ENCODE data around the gene HMCN1. TPM values are rescaled to one million over a fixed set of nuclear protein-coding genes. Genes with fewer than 3 reads are reported as not detected.
"Not testable (repeated sequence)": the region's sequence is repeated elsewhere in the genome, so short reads cannot be mapped to it uniquely, and the experiment has no call there.

Gene HMCN1
- total RNA-seq, 1 donor from 2014 or later, result 13.3 TPM

- no peak for DNase-seq (ENCODE audit: low read depth in 2 of 2)
Observed at GRCh38 chr1:185846672-185847444, 112.7 kb downstream of the HMCN1 start.

DNA sequence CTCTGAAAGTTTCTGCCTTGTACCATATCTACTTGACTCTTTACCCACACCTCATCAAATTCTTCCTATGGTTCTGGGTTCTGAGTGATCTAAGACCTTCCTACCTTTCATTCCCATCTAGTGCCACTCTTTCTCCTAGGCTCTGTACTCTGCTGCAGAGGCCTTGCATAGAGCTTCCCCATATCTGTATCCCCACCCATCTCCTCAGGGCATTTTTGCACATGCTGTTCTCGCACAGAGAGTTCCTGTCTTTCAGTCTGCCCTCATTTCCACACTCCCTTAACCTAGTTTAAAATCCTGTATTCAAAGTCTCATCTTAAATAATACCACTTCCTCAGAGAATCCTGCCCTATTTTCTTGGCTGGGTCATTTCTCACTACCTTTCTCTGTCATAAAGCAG, 114.8 kb downstream of the HMCN1 start:
- no peak for DNase-seq (ENCODE audit: low read depth in 2 of 2)

- no peak for DNase-seq (ENCODE audit: low read depth in 2 of 2)
Observed at GRCh38 chr1:185850366-185850765, 116.2 kb downstream of the HMCN1 start.

DNA sequence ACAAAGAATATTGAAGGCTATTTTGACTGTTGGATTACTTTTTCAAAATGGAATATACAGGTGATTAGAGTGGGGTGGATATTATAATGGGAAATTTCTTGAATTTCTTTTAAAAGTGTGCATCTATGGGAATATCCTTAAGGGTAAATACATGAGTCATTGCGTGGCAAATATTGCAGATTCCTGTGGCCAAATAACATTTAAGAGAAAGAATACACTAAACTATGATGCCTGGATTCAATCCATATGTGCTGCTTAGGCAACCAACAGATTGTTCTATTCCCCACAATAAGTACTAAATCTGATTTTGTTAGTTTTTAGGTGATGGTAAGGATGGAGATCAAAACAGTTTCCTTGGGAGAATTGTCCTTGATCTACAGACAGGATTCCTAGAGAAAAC, 119.5 kb downstream of the HMCN1 start:
- no peak for DNase-seq (ENCODE audit: low read depth in 2 of 2)

DNA sequence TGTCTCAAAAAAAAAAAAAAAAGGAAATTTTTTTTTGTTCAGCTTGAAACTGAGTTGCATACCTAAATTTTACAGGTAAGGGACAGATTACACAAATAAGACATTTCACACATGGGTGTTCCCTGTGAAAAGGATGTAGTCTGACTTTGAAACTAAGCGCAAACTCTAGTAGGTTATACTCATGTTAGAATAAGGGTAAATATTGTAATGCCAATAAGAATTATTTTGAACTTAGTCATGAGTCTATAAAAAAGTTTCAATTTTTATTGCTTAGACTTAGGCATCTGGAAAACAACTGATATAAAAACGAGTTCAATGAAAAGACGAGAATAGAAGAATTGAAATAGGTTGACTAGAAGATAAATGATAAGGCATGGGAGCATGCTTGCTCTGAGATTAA, 122.3 kb downstream of the HMCN1 start:
- DNase-seq (ENCODE audit: low read depth in 2 of 2), result no peak

DNA sequence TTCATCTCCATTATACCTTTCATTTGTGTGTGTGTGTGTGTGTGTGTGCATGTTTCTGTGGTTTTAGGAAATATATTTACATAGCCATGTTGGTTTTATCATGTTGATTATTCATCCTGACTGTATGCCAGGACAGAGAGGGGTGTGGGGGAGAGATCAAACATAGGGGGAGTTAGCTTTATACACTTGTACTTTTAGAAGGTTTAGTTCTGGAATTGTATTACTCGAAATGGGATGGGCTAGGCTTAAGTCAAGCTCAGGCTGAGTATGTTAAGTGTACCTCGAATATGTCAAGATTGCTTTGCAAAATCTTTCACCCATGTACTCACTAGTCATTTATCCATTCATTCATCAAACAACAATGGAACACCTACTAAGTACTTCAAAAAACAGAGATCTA, 123.3 kb downstream of the HMCN1 start:
- DNase-seq (ENCODE audit: low read depth in 2 of 2), result no peak

DNA sequence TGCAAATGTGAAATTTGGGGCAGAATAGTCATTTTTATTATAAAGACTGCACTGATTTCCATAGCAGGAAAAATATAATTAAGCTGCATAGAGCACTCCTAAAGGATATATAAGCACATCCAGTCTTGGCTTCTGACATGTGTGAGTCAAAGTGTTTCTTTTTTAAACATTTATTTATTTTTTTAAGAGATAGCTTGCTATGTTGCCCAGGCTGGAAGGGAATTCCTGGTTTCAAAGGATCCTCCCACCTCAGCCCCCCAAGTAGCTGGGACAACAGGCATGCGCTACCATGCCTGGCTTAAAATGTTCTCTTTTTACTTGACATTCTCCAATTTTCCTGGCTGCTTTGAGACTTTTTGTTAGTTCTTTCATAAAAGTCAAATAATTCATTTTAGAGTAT, 126.1 kb downstream of the HMCN1 start:
- DNase-seq (ENCODE audit: low read depth in 2 of 2), result no peak

DNA sequence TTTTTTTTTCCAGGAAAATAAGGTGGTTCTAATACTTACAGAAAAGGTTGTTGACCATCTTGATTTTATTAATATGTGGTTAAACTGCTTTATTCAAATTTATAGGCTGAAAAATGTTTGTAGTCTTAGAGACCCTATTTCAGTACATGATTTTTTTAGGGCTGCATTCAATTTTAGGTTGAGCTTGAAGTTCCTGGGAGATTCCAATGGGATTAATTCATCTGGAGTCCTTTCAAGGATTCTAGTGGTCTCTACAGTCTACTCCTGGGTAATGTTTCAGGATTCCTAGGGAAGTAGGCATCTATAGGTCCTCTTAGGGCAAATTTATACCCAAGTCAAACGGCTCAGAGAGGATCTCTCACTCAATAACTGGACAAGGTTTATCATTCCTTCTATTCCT, 126.7 kb downstream of the HMCN1 start:
- DNase-seq (ENCODE audit: low read depth in 2 of 2), result no peak

DNA sequence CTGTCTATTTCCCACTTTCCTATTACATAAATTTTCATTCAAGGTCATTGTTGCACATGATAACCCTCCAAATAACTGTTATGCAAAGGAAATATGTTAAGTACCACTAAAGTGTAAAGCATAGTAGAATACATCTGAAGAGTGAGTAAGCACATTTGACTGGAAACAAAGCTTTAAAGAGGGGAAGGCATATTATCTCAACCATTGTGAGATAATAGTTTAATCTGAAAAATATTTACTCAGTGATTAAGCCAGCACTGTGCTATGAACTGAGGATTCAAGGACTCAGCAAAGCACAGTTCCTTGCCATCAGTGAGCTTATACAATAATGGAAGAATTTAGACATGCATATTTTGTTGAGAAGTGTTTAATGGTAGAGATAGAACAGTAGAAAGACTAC, 127.4 kb downstream of the HMCN1 start:
- peak in 1 of 2 donors; percentile 39 for DNase-seq (ENCODE audit: low read depth in 2 of 2)

GRCh38 chr1:185862235-185862634, 128.0 kb downstream of the HMCN1 start:
- DNase-seq (ENCODE audit: low read depth in 2 of 2), result peak in 1 of 2 donors; percentile 44

GRCh38 chr1:185864331-185864730, 130.1 kb downstream of the HMCN1 start:
- no peak for DNase-seq (ENCODE audit: low read depth in 2 of 2)

DNA sequence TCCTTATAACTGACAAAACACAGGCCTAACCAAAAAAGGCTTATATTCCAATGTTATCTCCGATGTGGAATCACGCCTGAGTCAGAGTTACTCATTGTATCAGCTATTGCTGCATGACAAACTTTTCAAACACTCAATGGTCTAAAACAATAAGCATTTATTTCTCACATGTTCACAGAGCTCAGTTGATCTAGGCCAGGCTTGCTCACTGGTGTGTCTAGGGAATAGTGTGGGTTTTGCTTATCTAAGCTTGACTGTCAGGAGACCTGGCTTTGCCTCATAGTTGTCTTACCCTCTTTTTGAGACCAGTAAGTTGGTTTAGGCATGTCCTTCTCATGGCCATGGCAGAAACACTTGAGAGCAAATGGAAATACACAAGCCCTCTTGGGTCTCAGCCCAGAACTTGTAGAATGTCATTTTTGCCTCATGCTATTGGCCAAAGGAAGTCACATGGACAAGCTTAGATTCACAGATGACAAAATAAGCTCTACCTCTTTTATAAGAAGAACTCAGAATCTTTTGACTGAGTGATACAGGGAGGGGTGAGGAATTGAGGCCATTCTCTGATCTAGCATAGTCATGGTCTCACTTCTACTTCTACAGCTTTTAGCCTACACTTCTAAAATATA, 130.8 kb downstream of the HMCN1 start:
- peak in 1 of 2 donors; percentile 20 for DNase-seq (ENCODE audit: low read depth in 2 of 2)

DNA sequence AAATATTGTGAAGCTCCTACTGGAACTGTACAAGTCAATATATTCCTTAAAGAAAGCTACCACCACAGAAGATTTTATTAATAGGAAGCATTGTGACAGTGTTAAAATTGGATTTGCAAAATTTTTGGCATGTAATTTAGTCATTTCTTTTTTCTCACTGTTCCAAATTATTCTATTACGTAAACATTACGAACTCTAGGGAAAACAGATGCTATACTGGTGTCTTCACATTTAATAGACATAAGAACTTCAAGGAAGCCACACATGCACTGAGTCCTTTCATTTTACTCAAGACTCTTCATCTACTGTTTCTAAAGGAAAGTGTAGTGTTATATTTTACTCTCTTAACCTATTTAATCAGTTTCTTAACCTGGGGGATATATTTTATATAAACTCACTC, 135.4 kb downstream of the HMCN1 start:
- DNase-seq (ENCODE audit: low read depth in 2 of 2), result no peak

DNA sequence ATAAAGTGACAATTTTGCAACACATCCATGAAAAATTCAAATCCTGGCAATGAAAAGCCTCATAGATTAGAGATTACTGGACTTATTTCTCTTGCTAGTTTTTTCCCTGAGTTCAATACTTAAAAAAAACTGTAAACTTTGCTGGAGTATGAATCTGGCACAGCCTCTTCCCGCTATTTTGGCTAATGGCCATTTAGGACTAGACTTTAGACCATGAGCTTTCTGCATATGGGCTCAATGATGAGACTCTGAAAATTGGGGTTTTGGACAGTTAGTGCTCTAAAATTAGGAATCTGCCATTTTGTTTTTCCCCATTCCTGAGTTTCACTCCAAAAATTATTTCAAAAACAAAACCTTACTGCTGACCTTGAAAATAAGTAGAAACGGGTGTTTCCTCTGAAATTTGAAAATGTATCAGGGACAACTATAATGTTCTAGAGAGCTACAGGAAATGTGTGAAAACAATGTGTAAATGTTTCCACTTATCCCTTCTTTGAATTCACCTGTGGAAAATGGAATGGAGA, 137.5 kb downstream of the HMCN1 start:
- DNase-seq (ENCODE audit: low read depth in 2 of 2), result peak in 1 of 2 donors; percentile 71

DNA sequence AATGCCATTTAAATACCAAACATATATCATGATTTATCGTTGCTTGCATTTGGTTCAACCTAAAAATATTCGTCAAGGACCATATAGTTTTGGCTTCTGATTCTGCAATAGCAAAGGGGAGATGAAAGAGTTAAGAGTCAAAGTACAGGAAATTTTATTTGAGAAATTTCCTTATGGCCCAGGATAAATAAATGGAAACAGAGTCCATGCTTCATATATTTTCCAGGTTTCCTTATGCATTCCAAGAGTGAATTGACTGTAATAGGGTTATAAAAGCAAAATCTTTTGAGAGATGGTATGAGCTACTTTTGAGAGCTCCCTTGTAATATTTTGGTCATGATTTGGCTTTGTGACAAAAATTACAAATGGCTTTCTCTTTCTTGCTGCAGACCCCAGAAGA, 140.1 kb downstream of the HMCN1 start:
- DNase-seq (ENCODE audit: low read depth in 2 of 2), result no peak

DNA sequence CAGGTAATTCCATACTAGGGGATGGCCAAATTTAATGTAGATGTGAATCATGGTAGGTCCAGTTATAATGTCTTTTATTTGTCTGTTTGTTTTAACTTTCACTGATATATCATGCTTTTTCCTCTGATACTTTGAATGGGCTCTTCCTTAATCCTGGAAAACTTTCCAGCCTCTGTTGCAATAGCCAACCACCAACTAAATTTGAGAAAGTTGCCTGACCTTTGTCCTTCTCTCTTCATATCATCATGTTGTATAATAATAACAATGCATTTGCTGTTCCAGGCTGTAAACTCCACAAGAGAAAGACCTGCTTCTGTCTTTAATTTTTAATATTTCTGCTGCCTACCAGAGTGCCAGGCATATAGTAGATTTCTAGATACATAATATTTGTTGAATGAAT, 146.1 kb downstream of the HMCN1 start:
- no peak for DNase-seq (ENCODE audit: low read depth in 2 of 2)

GRCh38 chr1:185880779-185881333, 146.7 kb downstream of the HMCN1 start:
- peak in 1 of 2 donors; percentile 25 for DNase-seq (ENCODE audit: low read depth in 2 of 2)

GRCh38 chr1:185886046-185886445, 151.9 kb downstream of the HMCN1 start:
- no peak for DNase-seq (ENCODE audit: low read depth in 2 of 2)

DNA sequence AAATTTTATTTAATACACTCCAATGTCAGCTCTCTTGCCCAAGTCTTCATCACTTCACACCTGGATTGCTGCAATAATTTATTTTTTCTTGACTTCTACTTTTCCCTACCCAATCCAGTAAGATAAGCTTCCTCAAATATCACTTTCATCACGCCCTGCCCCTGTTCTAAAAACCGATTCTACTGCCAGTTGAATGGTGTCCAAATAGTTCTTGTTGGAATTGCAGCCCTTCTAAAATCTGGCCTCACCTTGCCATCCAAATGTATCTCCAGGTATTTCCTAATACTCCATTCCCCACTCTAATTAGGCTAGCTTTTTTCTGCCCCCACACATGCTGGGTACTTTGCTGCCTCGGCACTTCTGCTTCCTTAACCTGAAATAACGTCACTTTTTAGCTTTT, 152.5 kb downstream of the HMCN1 start:
- no peak for DNase-seq (ENCODE audit: low read depth in 2 of 2)

GRCh38 chr1:185892831-185893403, 158.7 kb downstream of the HMCN1 start:
- not testable (repeated sequence) for DNase-seq (ENCODE audit: low read depth in 2 of 2)

DNA sequence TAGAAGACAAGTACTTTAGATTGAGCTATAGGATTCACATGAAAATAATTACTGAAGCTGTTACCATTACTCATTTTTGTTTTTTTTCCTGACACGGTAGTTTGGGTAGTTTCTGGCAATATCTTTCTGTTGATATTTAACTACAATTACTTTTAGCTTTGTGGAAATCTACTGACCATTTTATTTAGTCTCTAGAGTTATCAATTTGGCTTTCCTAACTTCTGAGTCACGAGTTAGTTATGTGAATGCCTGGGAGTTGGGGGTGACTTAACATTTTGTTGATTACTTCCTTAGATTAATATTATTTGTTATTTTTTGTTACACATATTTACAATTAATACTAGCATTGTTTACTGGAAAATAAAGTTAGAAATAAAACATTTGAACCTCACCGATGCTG, 160.6 kb downstream of the HMCN1 start:
- no peak for DNase-seq (ENCODE audit: low read depth in 2 of 2)

- no peak for DNase-seq (ENCODE audit: low read depth in 2 of 2)
Observed at GRCh38 chr1:185895208-185895900, 161.2 kb downstream of the HMCN1 start.
